ENCODE results near the gene CLIP2. TPM values are rescaled to one million over a fixed set of nuclear protein-coding genes. Genes with fewer than 3 reads are reported as not detected.

CLIP2 gene
- total and polyA plus RNA-seq, 2 of the 8 experiments (the other 6 are each of a cell fraction or from before 2014, with no cell fraction given), result 8.3 to 41.5 TPM

DNA sequence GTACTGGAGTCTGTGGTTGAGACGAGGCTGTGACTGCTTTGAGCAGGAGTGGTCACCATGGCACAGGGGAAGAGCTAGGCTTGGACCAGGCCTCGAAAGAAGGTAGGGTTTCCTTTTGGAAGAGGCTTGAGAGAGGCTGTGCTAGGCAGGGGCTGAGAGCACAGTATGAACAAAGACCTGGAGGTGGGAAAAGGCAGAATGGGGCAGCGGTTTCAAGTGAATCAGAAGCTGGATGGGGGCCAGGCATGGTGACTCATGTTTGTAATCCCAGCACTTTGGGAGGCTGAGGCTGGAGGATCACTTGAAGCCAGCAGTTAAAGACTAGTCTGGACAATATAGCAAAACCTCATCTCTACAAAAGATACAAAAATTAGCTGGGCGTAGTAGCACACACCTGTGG lies 65.9 kb downstream of the CLIP2 start (continued):
- TF ChIP-seq, protein P1, sequence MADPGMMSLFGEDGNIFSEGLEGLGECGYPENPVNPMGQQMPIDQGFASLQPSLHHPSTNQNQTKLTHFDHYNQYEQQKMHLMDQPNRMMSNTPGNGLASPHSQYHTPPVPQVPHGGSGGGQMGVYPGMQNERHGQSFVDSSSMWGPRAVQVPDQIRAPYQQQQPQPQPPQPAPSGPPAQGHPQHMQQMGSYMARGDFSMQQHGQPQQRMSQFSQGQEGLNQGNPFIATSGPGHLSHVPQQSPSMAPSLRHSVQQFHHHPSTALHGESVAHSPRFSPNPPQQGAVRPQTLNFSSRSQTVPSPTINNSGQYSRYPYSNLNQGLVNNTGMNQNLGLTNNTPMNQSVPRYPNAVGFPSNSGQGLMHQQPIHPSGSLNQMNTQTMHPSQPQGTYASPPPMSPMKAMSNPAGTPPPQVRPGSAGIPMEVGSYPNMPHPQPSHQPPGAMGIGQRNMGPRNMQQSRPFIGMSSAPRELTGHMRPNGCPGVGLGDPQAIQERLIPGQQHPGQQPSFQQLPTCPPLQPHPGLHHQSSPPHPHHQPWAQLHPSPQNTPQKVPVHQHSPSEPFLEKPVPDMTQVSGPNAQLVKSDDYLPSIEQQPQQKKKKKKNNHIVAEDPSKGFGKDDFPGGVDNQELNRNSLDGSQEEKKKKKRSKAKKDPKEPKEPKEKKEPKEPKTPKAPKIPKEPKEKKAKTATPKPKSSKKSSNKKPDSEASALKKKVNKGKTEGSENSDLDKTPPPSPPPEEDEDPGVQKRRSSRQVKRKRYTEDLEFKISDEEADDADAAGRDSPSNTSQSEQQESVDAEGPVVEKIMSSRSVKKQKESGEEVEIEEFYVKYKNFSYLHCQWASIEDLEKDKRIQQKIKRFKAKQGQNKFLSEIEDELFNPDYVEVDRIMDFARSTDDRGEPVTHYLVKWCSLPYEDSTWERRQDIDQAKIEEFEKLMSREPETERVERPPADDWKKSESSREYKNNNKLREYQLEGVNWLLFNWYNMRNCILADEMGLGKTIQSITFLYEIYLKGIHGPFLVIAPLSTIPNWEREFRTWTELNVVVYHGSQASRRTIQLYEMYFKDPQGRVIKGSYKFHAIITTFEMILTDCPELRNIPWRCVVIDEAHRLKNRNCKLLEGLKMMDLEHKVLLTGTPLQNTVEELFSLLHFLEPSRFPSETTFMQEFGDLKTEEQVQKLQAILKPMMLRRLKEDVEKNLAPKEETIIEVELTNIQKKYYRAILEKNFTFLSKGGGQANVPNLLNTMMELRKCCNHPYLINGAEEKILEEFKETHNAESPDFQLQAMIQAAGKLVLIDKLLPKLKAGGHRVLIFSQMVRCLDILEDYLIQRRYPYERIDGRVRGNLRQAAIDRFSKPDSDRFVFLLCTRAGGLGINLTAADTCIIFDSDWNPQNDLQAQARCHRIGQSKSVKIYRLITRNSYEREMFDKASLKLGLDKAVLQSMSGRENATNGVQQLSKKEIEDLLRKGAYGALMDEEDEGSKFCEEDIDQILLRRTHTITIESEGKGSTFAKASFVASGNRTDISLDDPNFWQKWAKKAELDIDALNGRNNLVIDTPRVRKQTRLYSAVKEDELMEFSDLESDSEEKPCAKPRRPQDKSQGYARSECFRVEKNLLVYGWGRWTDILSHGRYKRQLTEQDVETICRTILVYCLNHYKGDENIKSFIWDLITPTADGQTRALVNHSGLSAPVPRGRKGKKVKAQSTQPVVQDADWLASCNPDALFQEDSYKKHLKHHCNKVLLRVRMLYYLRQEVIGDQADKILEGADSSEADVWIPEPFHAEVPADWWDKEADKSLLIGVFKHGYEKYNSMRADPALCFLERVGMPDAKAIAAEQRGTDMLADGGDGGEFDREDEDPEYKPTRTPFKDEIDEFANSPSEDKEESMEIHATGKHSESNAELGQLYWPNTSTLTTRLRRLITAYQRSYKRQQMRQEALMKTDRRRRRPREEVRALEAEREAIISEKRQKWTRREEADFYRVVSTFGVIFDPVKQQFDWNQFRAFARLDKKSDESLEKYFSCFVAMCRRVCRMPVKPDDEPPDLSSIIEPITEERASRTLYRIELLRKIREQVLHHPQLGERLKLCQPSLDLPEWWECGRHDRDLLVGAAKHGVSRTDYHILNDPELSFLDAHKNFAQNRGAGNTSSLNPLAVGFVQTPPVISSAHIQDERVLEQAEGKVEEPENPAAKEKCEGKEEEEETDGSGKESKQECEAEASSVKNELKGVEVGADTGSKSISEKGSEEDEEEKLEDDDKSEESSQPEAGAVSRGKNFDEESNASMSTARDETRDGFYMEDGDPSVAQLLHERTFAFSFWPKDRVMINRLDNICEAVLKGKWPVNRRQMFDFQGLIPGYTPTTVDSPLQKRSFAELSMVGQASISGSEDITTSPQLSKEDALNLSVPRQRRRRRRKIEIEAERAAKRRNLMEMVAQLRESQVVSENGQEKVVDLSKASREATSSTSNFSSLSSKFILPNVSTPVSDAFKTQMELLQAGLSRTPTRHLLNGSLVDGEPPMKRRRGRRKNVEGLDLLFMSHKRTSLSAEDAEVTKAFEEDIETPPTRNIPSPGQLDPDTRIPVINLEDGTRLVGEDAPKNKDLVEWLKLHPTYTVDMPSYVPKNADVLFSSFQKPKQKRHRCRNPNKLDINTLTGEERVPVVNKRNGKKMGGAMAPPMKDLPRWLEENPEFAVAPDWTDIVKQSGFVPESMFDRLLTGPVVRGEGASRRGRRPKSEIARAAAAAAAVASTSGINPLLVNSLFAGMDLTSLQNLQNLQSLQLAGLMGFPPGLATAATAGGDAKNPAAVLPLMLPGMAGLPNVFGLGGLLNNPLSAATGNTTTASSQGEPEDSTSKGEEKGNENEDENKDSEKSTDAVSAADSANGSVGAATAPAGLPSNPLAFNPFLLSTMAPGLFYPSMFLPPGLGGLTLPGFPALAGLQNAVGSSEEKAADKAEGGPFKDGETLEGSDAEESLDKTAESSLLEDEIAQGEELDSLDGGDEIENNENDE (IDR thresholded peaks at IDR 0.05; ENCODE audit: insufficient replicate concordance, low read length), result no peak
- TF ChIP-seq KDM5A (IDR thresholded peaks at IDR 0.05; ENCODE audit: low read length) (no peak), HDAC6 (IDR thresholded peaks at IDR 0.05; ENCODE audit: low read depth, low read length) (no peak), CEBPB (IDR thresholded peaks at IDR 0.05; ENCODE audit: low read depth, low read length) (no peak), EZH2 (IDR thresholded peaks at IDR 0.05; ENCODE audit: low read depth, low read length, severe bottlenecking) (no peak), GABPA (IDR thresholded peaks at IDR 0.05; ENCODE audit: borderline replicate concordance, insufficient read depth, low read length) (no peak), SIN3A (conservative IDR thresholded peaks at IDR 0.05 in 1 of 2, IDR thresholded peaks at IDR 0.05 in 1 of 2; ENCODE audit: low read depth in 1 of 2, low read length in 2 of 2) (no peak), POLR2AphosphoS5 (IDR thresholded peaks at IDR 0.05; ENCODE audit: low read depth, low read length) (no peak), JUN (IDR thresholded peaks at IDR 0.05; ENCODE audit: low read depth, low read length) (no peak), RXRA (IDR thresholded peaks at IDR 0.05; ENCODE audit: insufficient read depth, low read depth, low read length) (no peak), SP2 (IDR thresholded peaks at IDR 0.05; ENCODE audit: low read length) (no peak), BRCA1 (IDR thresholded peaks at IDR 0.05; ENCODE audit: low read depth, low read length) (no peak), BACH1 (IDR thresholded peaks at IDR 0.05; ENCODE audit: low read length) (no peak)
